Measurements from ENCODE around the gene FNDC1. TPM values are rescaled to one million over a fixed set of nuclear protein-coding genes. Genes with fewer than 3 reads are reported as not detected.
A peak's percentile ranks its signal among the peaks of the same experiment; 100 is the strongest.

The FNDC1 gene
- total RNA-seq, 1 experiment from 2014 or later, result 0.23 TPM

DNA sequence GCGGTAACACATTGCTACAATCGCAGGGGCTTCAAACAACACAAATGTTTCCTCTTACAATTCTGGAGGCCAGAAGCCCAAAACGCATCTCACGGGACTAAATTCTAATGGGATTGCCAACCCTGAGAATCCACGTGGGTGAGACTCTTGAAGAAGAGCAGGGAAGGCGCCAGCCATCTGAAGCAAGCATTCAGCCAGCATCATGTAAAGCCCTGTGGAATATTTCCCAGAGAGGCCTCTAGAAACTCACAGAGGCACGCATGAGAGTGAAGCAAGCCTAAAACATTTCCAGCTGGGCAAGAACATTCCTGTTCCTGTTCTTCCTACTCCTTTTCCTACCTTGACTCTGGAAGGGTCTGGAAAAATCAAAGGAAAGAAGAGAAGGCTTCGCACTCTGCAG is 19.6 kb upstream of the FNDC1 start:
- H3K4me1 ChIP-seq (ENCODE audit: control insufficient read depth, insufficient read depth, low read length), result no peaks in the 10 kb centered on the region
- DNase-seq (ENCODE audit: low read depth, low spot score) (no peak), ATAC-seq (no peak)
- H3K36me3 ChIP-seq (ENCODE audit: control insufficient read depth, insufficient read depth, low read length), result no peaks in the 10 kb centered on the region; the same call in 1 of the 2 replicates
- TF ChIP-seq SIN3A (IDR thresholded peaks at IDR 0.05; ENCODE audit: borderline replicate concordance, insufficient read depth, low read depth, low read length), result no peak
- TF ChIP-seq TCF7L2 (IDR thresholded peaks at IDR 0.05; ENCODE audit: low read depth, low read length), result no peak
- no peak for TF ChIP-seq REST (IDR thresholded peaks at IDR 0.05; ENCODE audit: insufficient read depth in 1 of 2, low read depth in 2 of 2, low read length in 1 of 2)
- TF ChIP-seq, protein P1, sequence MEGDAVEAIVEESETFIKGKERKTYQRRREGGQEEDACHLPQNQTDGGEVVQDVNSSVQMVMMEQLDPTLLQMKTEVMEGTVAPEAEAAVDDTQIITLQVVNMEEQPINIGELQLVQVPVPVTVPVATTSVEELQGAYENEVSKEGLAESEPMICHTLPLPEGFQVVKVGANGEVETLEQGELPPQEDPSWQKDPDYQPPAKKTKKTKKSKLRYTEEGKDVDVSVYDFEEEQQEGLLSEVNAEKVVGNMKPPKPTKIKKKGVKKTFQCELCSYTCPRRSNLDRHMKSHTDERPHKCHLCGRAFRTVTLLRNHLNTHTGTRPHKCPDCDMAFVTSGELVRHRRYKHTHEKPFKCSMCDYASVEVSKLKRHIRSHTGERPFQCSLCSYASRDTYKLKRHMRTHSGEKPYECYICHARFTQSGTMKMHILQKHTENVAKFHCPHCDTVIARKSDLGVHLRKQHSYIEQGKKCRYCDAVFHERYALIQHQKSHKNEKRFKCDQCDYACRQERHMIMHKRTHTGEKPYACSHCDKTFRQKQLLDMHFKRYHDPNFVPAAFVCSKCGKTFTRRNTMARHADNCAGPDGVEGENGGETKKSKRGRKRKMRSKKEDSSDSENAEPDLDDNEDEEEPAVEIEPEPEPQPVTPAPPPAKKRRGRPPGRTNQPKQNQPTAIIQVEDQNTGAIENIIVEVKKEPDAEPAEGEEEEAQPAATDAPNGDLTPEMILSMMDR (IDR thresholded peaks at IDR 0.05), result no peak
- TF ChIP-seq POLR2AphosphoS5 (IDR thresholded peaks at IDR 0.05; ENCODE audit: low read depth, low read length), result no peak
- ChIA-PET CTCF (no interaction called here), POLR2A (no interaction called here)
- H3K27me3 ChIP-seq (ENCODE audit: control insufficient read depth, insufficient read depth, low read length), result peaks cover 14% of the 10 kb centered on the region
- in situ Hi-C loops (cut with HindIII; ENCODE audit: low pct_unique_long_range_greater_than_20kb, low sequenced_read_pairs) (no loop called here), intact Hi-C loops (cut with micrococcal nuclease; ENCODE audit: unreplicated experiment) (no loop called here)
- H3K27ac ChIP-seq (ENCODE audit: low read length), result no peak overlapping the region
- no peaks in the 10 kb centered on the region for H3K9me3 ChIP-seq (ENCODE audit: control insufficient read depth, insufficient read depth, low read depth, low read length)
- BruUV-seq (replicated peaks), result no TSS peak
- no peak overlapping the region for H3K4me3 ChIP-seq (ENCODE audit: low read depth in 2 of 2, low read length in 2 of 2)

- Histone ChIP-seq H3K27ac (ENCODE audit: low read length) (no peak overlapping the region), H3K27me3 (ENCODE audit: control insufficient read depth, insufficient read depth, low read length) (peaks cover 5% of the 10 kb centered on the region; the same call in 1 of the 2 replicates), H3K9me3 (ENCODE audit: control insufficient read depth, insufficient read depth, low read depth, low read length) (no peaks in the 10 kb centered on the region), H3K4me1 (ENCODE audit: control insufficient read depth, insufficient read depth, low read length) (no peaks in the 10 kb centered on the region), H3K36me3 (ENCODE audit: control insufficient read depth, insufficient read depth, low read length) (no peaks in the 10 kb centered on the region; the same call in 1 of the 2 replicates), H3K4me3 (ENCODE audit: low read depth in 2 of 2, low read length in 2 of 2) (no peak overlapping the region)
- BruUV-seq (replicated peaks), result no TSS peak
- TF ChIP-seq, protein P1 (IDR thresholded peaks at IDR 0.05), result peak; percentile 88
- TF ChIP-seq SIN3A (IDR thresholded peaks at IDR 0.05; ENCODE audit: borderline replicate concordance, insufficient read depth, low read depth, low read length), result no peak
- no peak for DNase-seq (ENCODE audit: low read depth, low spot score)
- CTCF ChIA-PET, result no interaction called here
- ATAC-seq, result no peak; the same call in 1 of the 2 replicates
- in situ Hi-C loops (cut with HindIII; ENCODE audit: low pct_unique_long_range_greater_than_20kb, low sequenced_read_pairs) (no loop called here), intact Hi-C loops (cut with micrococcal nuclease; ENCODE audit: unreplicated experiment) (no loop called here)
- POLR2A ChIA-PET, result no interaction called here
Measured at GRCh38 chr6:159151266-159151855, 17.8 kb upstream of the FNDC1 start.
